Choroid plexus epithelial cell (primary cell): ENCODE measurements around the gene NPTX1.

Experiments
- DNase-seq: peaks from one replicate; pipeline ENCODE4 v3.0.0-alpha.2; 2010; ENCODE audit warnings: low read depth
- H3K4me3 ChIP-seq: 2 replicates; pipeline ENCODE4 v1.5.1; 2011; ENCODE audit warnings: low read depth, mild to moderate bottlenecking, control low read depth, low read length, moderate library complexity
- CTCF ChIP-seq: conservative IDR thresholded peaks from 2 replicates; pipeline ENCODE4 v1.5.1; 2011; ENCODE audit warnings: low read depth, mild to moderate bottlenecking, control low read depth, inconsistent platforms, low read length, moderate library complexity

NPTX1 gene

GRCh38 chr17:80444644-80444979 lies 31.8 kb downstream of the NPTX1 start:
- TF ChIP-seq CTCF = no peak
- DNase-seq = no peak

GRCh38 chr17:80443916-80444643 lies 32.3 kb downstream of the NPTX1 start:
- DNase-seq = no peak
- no peak overlapping the region for H3K4me3 ChIP-seq
- no peak for TF ChIP-seq CTCF

More at GRCh38 chr17:80444644-80444979, 31.8 kb downstream of the NPTX1 start:
- H3K4me3 ChIP-seq = no peak overlapping the region

- no peak for TF ChIP-seq CTCF
- DNase-seq = no peak
- no peak overlapping the region for H3K4me3 ChIP-seq
These were observed 32.9 kb downstream of the NPTX1 start for GRCh38 chr17:80443498-80443897.

- DNase-seq = no peak
These were observed 33.6 kb downstream of the NPTX1 start for GRCh38 chr17:80442764-80443163.

GRCh38 chr17:80442323-80442659 lies 34.1 kb downstream of the NPTX1 start:
- DNase-seq = no peak
- no peak for TF ChIP-seq CTCF

More at GRCh38 chr17:80442764-80443163, 33.6 kb downstream of the NPTX1 start:
- no peak for TF ChIP-seq CTCF
- H3K4me3 ChIP-seq = no peak overlapping the region

GRCh38 chr17:80441598-80442322 lies 34.6 kb downstream of the NPTX1 start:
- DNase-seq = no peak
- no peak overlapping the region for H3K4me3 ChIP-seq
- TF ChIP-seq CTCF = no peak

More at GRCh38 chr17:80442323-80442659, 34.1 kb downstream of the NPTX1 start:
- H3K4me3 ChIP-seq = no peak overlapping the region
